GM12865 (cell line): ENCODE results near the gene SMYD2.

ENCODE experiments used
- DNase-seq: peaks from one replicate; pipeline ENCODE4 v3.0.0; 2010; ENCODE audit warnings: low read depth
- H3K4me3 ChIP-seq: 2 replicates; pipeline ENCODE4 v1.5.1; 2011; ENCODE audit warnings: mild to moderate bottlenecking, low read depth, low read length, control low read depth
- CTCF ChIP-seq: IDR thresholded peaks from 2 replicates; pipeline ENCODE4 v1.5.1; 2011; ENCODE audit warnings: low read length, control low read depth, low read depth, inconsistent platforms; ENCODE audit not compliant: insufficient read depth; ENCODE audit errors: missing control alignments

SMYD2 gene

GRCh38 chr1:214378492-214378891 lies 97.5 kb downstream of the SMYD2 start:
- no peak overlapping the region for H3K4me3 ChIP-seq
- no peak for TF ChIP-seq CTCF
- no peak for DNase-seq

GRCh38 chr1:214379236-214379970 lies 98.4 kb downstream of the SMYD2 start:
- H3K4me3 ChIP-seq, result no peak overlapping the region
- TF ChIP-seq CTCF, result no peak
- no peak for DNase-seq

GRCh38 chr1:214380396-214380795 lies 99.4 kb downstream of the SMYD2 start:
- no peak for DNase-seq
- no peak for TF ChIP-seq CTCF
- H3K4me3 ChIP-seq, result no peak overlapping the region

- no peak for DNase-seq
- H3K4me3 ChIP-seq, result no peak overlapping the region
- TF ChIP-seq CTCF, result no peak
Measured at GRCh38 chr1:214380986-214381695, 100.2 kb downstream of the SMYD2 start.

- no peak for TF ChIP-seq CTCF
- H3K4me3 ChIP-seq, result no peak overlapping the region
- DNase-seq, result no peak
Measured at GRCh38 chr1:214383381-214384372, 102.7 kb downstream of the SMYD2 start.

GRCh38 chr1:214384373-214385079 lies 103.6 kb downstream of the SMYD2 start:
- no peak overlapping the region for H3K4me3 ChIP-seq
- no peak for DNase-seq
- no peak for TF ChIP-seq CTCF
